IMR-90 (cell line): ENCODE data around the gene PTPRG. TPM values are rescaled to one million over a fixed set of nuclear protein-coding genes. Genes with fewer than 3 reads are reported as not detected.

Experiments
- ATAC-seq: fragments of 200-7000 bp; cut with Tn5 transposase; 2 replicates; pipeline ENCODE4 v1.9.1; 2020; ENCODE audit warnings: low read depth, mild to moderate bottlenecking, moderate library complexity
- BruUV-seq: library from RNA; stranded (reverse); fragments of 400-500 nt; replicated peaks from 2 replicates; lab custom pipeline; 2021; lab: Mats Ljungman, UMichigan
- CTCF ChIA-PET: fragments of 300-600 bp; formaldehyde crosslinking; extraction: SDS; loops from one replicate; lab custom pipeline; 2021; ENCODE audit warnings: antibody characterized with exemption; lab: Yijun Ruan, JAX
- POLR2A ChIA-PET: fragments of 300-600 bp; sonication (Branson Sonifier 250); formaldehyde crosslinking; loops from one replicate; lab custom pipeline; 2022; ENCODE audit warnings: antibody characterized with exemption; ENCODE audit not compliant: unreplicated experiment; lab: Charles Lee
- DNase-seq: peaks from one replicate; pipeline ENCODE4 v3.0.0; 2013
- H2AFZ ChIP-seq: replicated peaks from 2 replicates; pipeline ENCODE3; 2013; ENCODE audit warnings: low read length, mild to moderate bottlenecking; ENCODE audit not compliant: poor library complexity
- H2AK5ac ChIP-seq: 2 replicates; pipeline ENCODE4 v1.6.1; 2013; ENCODE audit warnings: low read depth, low read length, inconsistent platforms
- H2AK9ac ChIP-seq: replicated peaks from 2 replicates; pipeline ENCODE3; 2013; ENCODE audit warnings: mild to moderate bottlenecking, low read depth, low read length, moderate library complexity; ENCODE audit not compliant: poor library complexity
- H2BK120ac ChIP-seq: 2 replicates; pipeline ENCODE4 v1.6.1; 2013; ENCODE audit warnings: low read depth, low read length, inconsistent platforms
- H2BK15ac ChIP-seq: 3 replicates; pipeline ENCODE4 v1.6.1; 2013; ENCODE audit warnings: low read depth, low read length, inconsistent platforms
- H2BK20ac ChIP-seq: 2 replicates; pipeline ENCODE4 v1.6.1; 2013; ENCODE audit warnings: low read depth, mild to moderate bottlenecking, inconsistent platforms, low read length, moderate library complexity
- H2BK5ac ChIP-seq: 2 replicates; pipeline ENCODE4 v1.6.1; 2013; ENCODE audit warnings: mild to moderate bottlenecking, low read depth, low read length, inconsistent platforms; ENCODE audit not compliant: poor library complexity, severe bottlenecking
- H3K14ac ChIP-seq: replicated peaks from 2 replicates; pipeline ENCODE4 v1.6.1; 2013; ENCODE audit warnings: low read depth, low read length, inconsistent platforms
- H3K18ac ChIP-seq: 2 replicates; pipeline ENCODE4 v1.6.1; 2013; ENCODE audit warnings: low read depth, low read length, control low read depth
- H3K23ac ChIP-seq: 2 replicates; pipeline ENCODE4 v1.6.1; 2013; ENCODE audit warnings: low read depth, low read length, inconsistent platforms
- H3K27ac ChIP-seq: 2 replicates; pipeline ENCODE4 v1.5.1; 2013; ENCODE audit warnings: mild to moderate bottlenecking, control low read depth, low read length; ENCODE audit not compliant: insufficient read depth
- H3K27me3 ChIP-seq: 2 replicates; pipeline ENCODE4 v1.6.1; 2013; ENCODE audit warnings: low read length; ENCODE audit not compliant: control insufficient read depth, insufficient read depth
- H3K36me3 ChIP-seq: 2 replicates; pipeline ENCODE4 v1.6.1; 2013; ENCODE audit warnings: low read length, mixed read lengths; ENCODE audit not compliant: control insufficient read depth, insufficient read depth
- H3K4ac ChIP-seq: 2 replicates; pipeline ENCODE4 v1.6.1; 2013; ENCODE audit warnings: low read depth, low read length, inconsistent platforms
- H3K4me1 ChIP-seq: 2 replicates; pipeline ENCODE4 v1.6.1; 2013; ENCODE audit warnings: low read length, mixed read lengths; ENCODE audit not compliant: control insufficient read depth, insufficient read depth
- H3K4me2 ChIP-seq: 2 replicates; pipeline ENCODE4 v1.6.1; 2013; ENCODE audit warnings: low read depth, mild to moderate bottlenecking, control low read depth, low read length, moderate library complexity
- H3K4me3 ChIP-seq: 2 replicates; pipeline ENCODE4 v1.5.1; 2013; ENCODE audit warnings: low read depth, mild to moderate bottlenecking, control low read depth, low read length, moderate library complexity; ENCODE audit not compliant: insufficient read depth
- H3K56ac ChIP-seq: 2 replicates; pipeline ENCODE4 v1.6.1; 2013; ENCODE audit warnings: low read length, inconsistent platforms; ENCODE audit not compliant: insufficient read depth; ENCODE audit errors: extremely low read depth
- H3K79me1 ChIP-seq, 2 experiments: 2 replicates each; pipeline ENCODE4 v1.6.1; 2013; ENCODE audit warnings: low read length in 2 of 2, inconsistent platforms in 1 of 2, low read depth in 1 of 2
- H3K9ac ChIP-seq: 2 replicates; pipeline ENCODE4 v1.6.1; 2013; ENCODE audit warnings: low read depth, low read length, control low read depth
- H3K9me1 ChIP-seq: 2 replicates; pipeline ENCODE4 v1.6.1; 2013; ENCODE audit warnings: low read length, inconsistent platforms; ENCODE audit not compliant: insufficient read depth
- H3K9me3 ChIP-seq: 2 replicates; pipeline ENCODE4 v1.6.1; 2013; ENCODE audit warnings: low read length; ENCODE audit not compliant: control insufficient read depth, insufficient read depth
- H4K20me1 ChIP-seq: 2 replicates; pipeline ENCODE4 v1.6.1; 2013; ENCODE audit warnings: low read length, inconsistent platforms; ENCODE audit not compliant: insufficient read depth
- H4K5ac ChIP-seq: 2 replicates; pipeline ENCODE4 v1.6.1; 2013; ENCODE audit warnings: mild to moderate bottlenecking, low read depth, low read length, control low read depth
- H4K8ac ChIP-seq, 2 experiments: 2 replicates each; pipeline ENCODE4 v1.6.1; 2013; ENCODE audit warnings: low read depth in 2 of 2, low read length in 2 of 2, control low read depth in 1 of 2, inconsistent platforms in 1 of 2
- H4K91ac ChIP-seq: 2 replicates; pipeline ENCODE4 v1.6.1; 2013; ENCODE audit warnings: low read depth, low read length, inconsistent platforms; ENCODE audit not compliant: insufficient read depth
- CEBPB ChIP-seq: IDR thresholded peaks from 2 replicates; pipeline ENCODE4 v1.6.1; 2012; ENCODE audit warnings: low read depth, low read length, improper control_type of control experiment
- CHD1 ChIP-seq: IDR thresholded peaks from 2 replicates; pipeline ENCODE4 v1.6.1; 2012; ENCODE audit warnings: low read depth, low read length, improper control_type of control experiment
- FOS ChIP-seq: fragments of 150-350 bp; IDR thresholded peaks from 2 replicates; pipeline ENCODE4 v1.6.1; 2016; ENCODE audit warnings: low read depth, low read length
- MAFK ChIP-seq: IDR thresholded peaks from 2 replicates; pipeline ENCODE4 v1.6.1; 2012; ENCODE audit warnings: low read depth, low read length, improper control_type of control experiment
- RFX5 ChIP-seq: IDR thresholded peaks from 2 replicates; pipeline ENCODE4 v1.8.0; 2012; ENCODE audit warnings: low read depth, mild to moderate bottlenecking, low read length, moderate library complexity
- WGBS, 2 experiments: methylation state at CpG; one replicate each; pipeline versions ENCODE4 v1.1.5 to v1.1.7; 2013; ENCODE audit warnings: missing lambda C conversion rate in 2 of 2; ENCODE audit not compliant: insufficient read length in 1 of 2; ENCODE audit errors: extremely low coverage in 2 of 2; 5-methylcytosine and 5-hydroxymethylcytosine counted together
- dilution Hi-C: fragments of 300-500 bp; cut with HindIII; formaldehyde crosslinking; loops from one replicate; pipeline ENCODE4 v1.14.3; 2018; ENCODE audit warnings: low sequenced_read_pairs; ENCODE audit not compliant: unreplicated experiment
- in situ Hi-C: fragments of 300-500 bp; cut with MboI; formaldehyde crosslinking; loops from 3 replicates; pipeline ENCODE4 v1.14.3; 2019; ENCODE audit warnings: low sequenced_read_pairs, inconsistent platforms, mixed read lengths
- intact Hi-C: fragments of 100-400 bp; cut with micrococcal nuclease; formaldehyde crosslinking; loops from 2 replicates; pipeline ENCODE4 v1.10.0; 2022
- polyA plus RNA-seq, 3 experiments: library from polyadenylated mRNA; depleted of rRNA; stranded (reverse); fragments of >200 nt; gene quantifications; 2 replicates each; pipeline ENCODE4 v1.2.3, GENCODE V29; 2012; ENCODE audit warnings: low replicate concordance in 1 of 3
- total RNA-seq: library from RNA; depleted of rRNA; stranded (reverse); fragments of >200 nt; gene quantifications from 2 replicates; pipeline ENCODE4 v1.2.3, GENCODE V29; 2012
- TF ChIP-seq, protein P1 (sequence below): conservative IDR thresholded peaks from 2 replicates; pipeline ENCODE4 v1.5.1; 2012; ENCODE audit warnings: mild to moderate bottlenecking, low read depth, low read length, improper control_type of control experiment

Gene PTPRG
- total and polyA plus RNA-seq, 2 of the 4 experiments (the other 2 are of a cell fraction): 7.7 to 31.0 TPM

DNA sequence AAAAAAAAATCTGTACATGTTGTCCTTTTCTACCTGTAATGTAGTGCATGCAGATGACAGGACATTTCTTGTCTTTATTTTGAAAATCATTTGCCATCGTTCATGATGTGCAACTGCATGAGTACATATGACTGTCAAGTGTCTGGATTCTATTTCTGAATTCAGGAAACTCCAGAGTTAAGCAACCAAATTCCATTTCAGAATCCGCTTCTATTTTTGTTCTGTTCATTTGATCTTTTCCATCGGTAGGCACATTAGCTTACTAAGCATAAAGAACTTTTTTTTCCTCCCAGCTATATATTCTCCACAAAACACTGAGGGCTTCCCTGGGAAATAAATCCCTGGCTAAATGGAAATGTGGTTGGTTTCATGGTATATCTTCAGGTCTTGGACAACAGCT, 365.6 kb downstream of the PTPRG start:
- peak overlapping the region; percentile 71 for H2BK5ac ChIP-seq
- H3K56ac ChIP-seq: no peak overlapping the region
- H4K8ac ChIP-seq: peak overlapping the region in 1 of 2 experiments; percentile 17; a peak in 1 of 4 replicates
- peaks cover 13% of the 10 kb centered on the region for H3K9me1 ChIP-seq
- H3K4ac ChIP-seq: peak overlapping the region; percentile 19; the same call in 1 of the 2 replicates
- H2AK9ac ChIP-seq: no peak overlapping the region
- ChIA-PET CTCF (interaction anchor here (1.4 kb wide), 1 partner anchor 10 kb away, joined by 3 read pairs; no protein-coding TSS in a partner anchor), POLR2A (no interaction called here)
- DNase-seq (peak; percentile 82), ATAC-seq (peak; percentile 42; the same call in 1 of the 2 replicates)
- H3K14ac ChIP-seq: peak overlapping the region; percentile 16
- intact Hi-C loops (no loop called here), in situ Hi-C loops (no loop called here), dilution Hi-C loops (no loop called here)
- H4K5ac ChIP-seq: peak overlapping the region; percentile 1; the same call in 1 of the 2 replicates
- H3K9ac ChIP-seq: no peak overlapping the region
- H3K36me3 ChIP-seq: no peaks in the 10 kb centered on the region
- peaks cover 8% of the 10 kb centered on the region for H3K4me1 ChIP-seq
- 20% methylated on average over 1 of the region's 3 CpGs; no CpG with 5 or more reads in 1 of the 2 experiments for WGBS, 2 experiments
- no peak overlapping the region for H2AFZ ChIP-seq
- peak overlapping the region; percentile 27; the same call in 1 of the 2 replicates for H2BK20ac ChIP-seq
- 0 out of 2 replicates have a peak overlapping the region, but pooled peaks have one; percentile 10 for H3K23ac ChIP-seq
- no peak overlapping the region for H4K91ac ChIP-seq
- H3K4me2 ChIP-seq: peak overlapping the region; percentile 64
- no peak overlapping the region for H3K4me3 ChIP-seq
- H2BK15ac ChIP-seq: no peak overlapping the region
- TF ChIP-seq RFX5: no peak
- peak; percentile 89 for TF ChIP-seq CEBPB
- TF ChIP-seq CHD1: no peak
- TF ChIP-seq, protein P1, sequence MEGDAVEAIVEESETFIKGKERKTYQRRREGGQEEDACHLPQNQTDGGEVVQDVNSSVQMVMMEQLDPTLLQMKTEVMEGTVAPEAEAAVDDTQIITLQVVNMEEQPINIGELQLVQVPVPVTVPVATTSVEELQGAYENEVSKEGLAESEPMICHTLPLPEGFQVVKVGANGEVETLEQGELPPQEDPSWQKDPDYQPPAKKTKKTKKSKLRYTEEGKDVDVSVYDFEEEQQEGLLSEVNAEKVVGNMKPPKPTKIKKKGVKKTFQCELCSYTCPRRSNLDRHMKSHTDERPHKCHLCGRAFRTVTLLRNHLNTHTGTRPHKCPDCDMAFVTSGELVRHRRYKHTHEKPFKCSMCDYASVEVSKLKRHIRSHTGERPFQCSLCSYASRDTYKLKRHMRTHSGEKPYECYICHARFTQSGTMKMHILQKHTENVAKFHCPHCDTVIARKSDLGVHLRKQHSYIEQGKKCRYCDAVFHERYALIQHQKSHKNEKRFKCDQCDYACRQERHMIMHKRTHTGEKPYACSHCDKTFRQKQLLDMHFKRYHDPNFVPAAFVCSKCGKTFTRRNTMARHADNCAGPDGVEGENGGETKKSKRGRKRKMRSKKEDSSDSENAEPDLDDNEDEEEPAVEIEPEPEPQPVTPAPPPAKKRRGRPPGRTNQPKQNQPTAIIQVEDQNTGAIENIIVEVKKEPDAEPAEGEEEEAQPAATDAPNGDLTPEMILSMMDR: no peak
- 0 out of 2 replicates have a peak, but pooled peaks have one; percentile 39 for TF ChIP-seq MAFK
- no peak for TF ChIP-seq FOS
- H3K27ac ChIP-seq: peak overlapping the region; percentile 3; the same call in 1 of the 2 replicates
- H3K9me3 ChIP-seq: no peaks in the 10 kb centered on the region
- H3K18ac ChIP-seq: peak overlapping the region; percentile 76; the same call in 1 of the 2 replicates
- peak overlapping the region; percentile 6; the same call in 1 of the 2 replicates for H2AK5ac ChIP-seq
- BruUV-seq: no TSS peak
- H3K27me3 ChIP-seq: no peaks in the 10 kb centered on the region
- peaks cover 9% of the 10 kb centered on the region; the same call in 1 of the 2 replicates for H4K20me1 ChIP-seq
- peak overlapping the region; percentile 75; the same call in 1 of the 2 replicates for H2BK120ac ChIP-seq
- H3K79me1 ChIP-seq: peaks cover 21 to 58% of the 10 kb centered on the region in 2 experiments
